Fibroblast of lung (primary cell): ENCODE measurements around the gene POLN.

Source experiments
- CTCF ChIP-seq, 2 donors: IDR thresholded peaks in 1 of 2; conservative IDR thresholded peaks in 1 of 2; 1 replicate in 1 of 2; 2 replicates in 1 of 2; pipeline ENCODE4 v1.5.1; 2011 to 2012; ENCODE audit warnings: low read length in 2 of 2, control low read depth in 1 of 2, inconsistent platforms in 1 of 2, low read depth in 1 of 2, mild to moderate bottlenecking in 1 of 2
- EZH2 ChIP-seq: IDR thresholded peaks from 2 replicates; pipeline ENCODE4 v1.5.1; 2012; ENCODE audit warnings: low read length, control low read depth, mild to moderate bottlenecking; ENCODE audit errors: missing control alignments

- TF ChIP-seq EZH2 (no peak), CTCF (conservative IDR thresholded peaks at IDR 0.05 in 1 of 2, IDR thresholded peaks at IDR 0.05 in 1 of 2; ENCODE audit: low read depth in 1 of 2, low read length in 2 of 2) (no peak)
Measured at GRCh38 chr4:2275546-2276251, 33.8 kb upstream of the POLN start.
